HG02870 (cell line): ENCODE results near the gene TOM1L2.
"Not testable (repeated sequence)": the region's sequence is repeated elsewhere in the genome, so short reads cannot be mapped to it uniquely, and the experiment has no call there.

ENCODE experiments used
- ATAC-seq: cut with Tn5 transposase; IDR thresholded peaks from one replicate; pipeline ENCODE4 v1.9.1; 2021; ENCODE audit warnings: mild to moderate bottlenecking, moderate library complexity; ENCODE audit not compliant: unreplicated experiment

TOM1L2 gene

DNA sequence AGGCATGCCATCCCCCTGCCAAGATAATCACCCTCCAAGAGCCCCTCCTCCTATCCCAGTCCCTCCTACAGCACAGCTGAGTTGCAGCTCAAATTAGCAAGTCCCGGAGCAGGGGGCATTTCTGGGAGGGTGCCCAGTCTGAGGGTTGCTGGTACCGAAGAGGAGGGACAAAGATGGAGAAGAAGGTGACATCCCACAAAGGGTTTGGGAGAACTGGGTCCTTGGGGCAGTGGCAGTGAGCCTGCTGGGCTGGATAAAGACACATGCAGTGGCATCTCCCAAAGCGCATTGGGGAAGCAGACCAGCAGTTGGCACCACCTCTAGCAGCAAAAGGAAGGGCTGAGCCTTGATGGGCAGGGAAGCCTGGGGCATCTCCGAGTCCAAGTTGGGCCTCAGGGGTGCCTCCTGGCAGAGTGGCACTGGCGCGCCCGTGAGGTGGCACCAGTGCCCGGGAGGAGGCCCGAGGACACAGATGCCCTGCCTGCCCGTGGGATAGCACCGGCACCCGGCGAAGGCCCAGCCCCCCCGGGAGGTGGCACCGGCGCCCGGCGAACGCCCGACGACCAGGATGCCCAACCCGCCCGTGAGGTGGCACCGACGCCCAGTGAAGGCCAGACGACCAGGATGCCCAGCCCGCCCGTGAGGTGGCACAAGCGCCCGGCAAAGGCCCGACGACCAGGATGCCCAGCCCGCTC is 622 bp downstream of the TOM1L2 start:
- ATAC-seq: no peak

DNA sequence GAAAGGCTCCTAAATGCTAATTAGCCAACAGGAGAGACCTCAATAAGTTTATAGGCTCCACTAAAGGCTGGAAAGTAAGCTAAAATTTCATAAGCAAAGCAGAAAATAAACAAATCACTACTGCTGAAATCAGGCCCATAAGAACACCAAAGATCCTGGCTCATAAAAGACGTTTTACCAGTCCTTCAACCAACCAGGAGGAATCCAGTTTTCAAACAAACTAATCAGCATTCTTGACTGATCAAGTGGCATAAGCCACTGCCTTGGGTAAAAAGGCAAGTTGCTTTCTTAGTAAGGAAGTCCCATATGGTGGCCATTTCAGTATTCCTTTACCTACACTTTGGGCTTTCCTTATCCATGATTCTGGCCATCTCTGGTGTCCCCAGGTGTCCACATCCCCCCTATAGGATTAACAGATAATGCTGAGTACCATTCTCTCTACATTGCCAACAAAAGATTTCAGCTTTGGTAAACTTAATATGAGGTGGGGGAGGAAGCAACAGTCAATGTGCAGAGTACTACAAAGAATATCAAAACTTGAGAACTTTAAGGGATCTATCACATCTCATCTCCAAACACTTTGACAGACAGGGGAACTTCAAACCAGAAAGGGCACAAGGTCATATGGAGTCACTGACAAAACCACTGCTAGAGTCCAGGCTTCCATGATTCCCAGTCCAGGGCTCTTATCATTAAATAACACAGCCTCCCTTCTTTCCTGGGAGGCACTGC is 1.3 kb downstream of the TOM1L2 start:
- ATAC-seq: no peak

DNA sequence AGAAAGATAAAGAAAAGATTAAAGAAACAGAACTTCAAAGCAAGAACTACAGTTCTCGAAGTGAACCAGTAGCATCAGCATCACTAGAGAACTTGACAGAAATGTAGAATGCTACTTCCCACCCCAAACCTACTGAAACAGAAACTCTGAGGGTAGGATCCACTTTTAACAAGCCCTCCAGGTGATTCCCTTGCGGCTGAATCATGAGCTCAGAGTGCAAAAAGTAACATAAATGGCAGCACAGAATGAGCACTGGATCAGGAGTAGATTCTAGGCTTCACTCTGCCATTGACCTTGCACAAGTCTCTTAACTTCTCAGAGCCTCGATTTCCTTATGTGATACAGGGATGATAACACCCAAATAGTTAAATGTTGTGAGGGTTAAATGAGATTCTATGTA is 5.8 kb downstream of the TOM1L2 start:
- ATAC-seq: no peak

DNA sequence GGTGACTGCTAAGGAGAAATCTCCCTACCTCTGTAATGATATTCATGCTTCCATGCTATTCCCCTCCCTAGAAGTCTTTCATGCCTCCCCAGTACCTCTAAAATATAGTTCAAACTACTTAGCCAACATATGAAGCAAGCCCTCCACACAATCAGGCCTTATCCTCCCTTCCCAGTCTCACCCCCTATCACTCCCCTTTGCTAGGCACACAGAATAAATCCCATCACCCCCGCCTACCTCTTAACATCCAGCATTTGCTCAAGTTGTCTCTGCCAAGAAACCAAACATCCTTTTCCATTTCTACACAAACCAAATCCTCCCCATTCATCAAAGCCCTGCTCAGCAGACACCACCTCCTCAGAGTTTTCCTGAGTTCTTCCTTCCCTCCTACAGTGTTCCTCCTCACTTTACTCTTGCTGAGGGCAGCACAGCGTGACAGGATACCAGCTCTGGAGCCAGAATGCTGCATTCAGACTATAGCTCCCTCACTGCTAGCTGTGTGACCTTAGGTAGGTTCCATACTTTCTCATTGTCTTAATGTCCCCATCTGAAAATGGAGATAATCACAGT is 7.0 kb downstream of the TOM1L2 start:
- ATAC-seq: no peak

DNA sequence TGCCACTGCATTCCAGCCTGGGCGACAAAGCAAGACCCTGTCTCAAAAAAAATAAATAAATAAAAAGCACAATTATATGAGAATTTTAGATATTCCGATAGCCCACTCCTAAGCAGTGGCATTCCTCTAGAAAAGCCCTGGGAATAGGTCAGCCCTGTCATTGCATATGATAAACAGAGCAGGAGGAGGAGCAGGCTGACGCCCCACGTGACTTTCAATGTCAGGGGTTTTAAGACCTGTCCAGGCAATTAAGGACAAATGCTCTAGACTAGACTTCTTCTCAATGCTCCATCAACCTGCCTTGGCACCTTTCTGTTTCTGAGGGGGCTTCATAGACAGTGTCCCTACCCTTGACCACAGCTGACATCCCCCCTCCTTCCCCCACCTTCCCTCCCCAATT is 7.5 kb downstream of the TOM1L2 start:
- no peak for ATAC-seq

DNA sequence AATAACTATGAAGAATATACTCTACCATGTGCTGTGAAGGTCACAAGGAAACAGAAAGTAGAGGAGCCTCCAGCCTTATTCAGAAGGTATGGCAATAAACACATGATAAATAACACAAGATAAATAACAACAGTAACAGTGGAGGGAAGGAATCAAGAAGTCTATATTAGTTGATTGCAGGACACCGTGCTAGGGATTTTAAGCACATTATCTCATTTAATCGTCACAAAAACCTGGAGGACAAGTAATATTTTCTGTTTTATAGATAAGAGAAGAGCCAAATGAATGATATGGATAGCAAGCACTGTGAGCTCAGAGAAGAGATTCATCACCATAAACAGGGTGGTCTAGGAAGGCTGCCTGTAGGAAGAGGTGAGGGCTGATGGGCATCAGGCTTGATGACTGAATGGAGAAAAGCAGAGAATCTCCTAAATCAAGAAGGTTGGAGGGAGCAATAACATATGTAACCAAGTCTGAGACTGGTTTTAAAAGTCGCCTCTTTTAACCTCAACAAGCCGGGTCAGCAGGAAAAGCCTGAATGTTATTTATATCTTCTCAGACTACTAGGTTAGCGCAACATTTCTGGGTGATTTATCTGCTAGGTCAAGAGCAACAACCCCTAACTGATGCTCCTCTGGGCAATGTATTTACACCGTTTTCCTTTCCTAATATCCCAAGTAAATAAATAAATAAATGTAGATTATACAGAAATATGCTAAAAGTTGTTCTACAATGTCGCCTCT is 8.3 kb downstream of the TOM1L2 start:
- no peak for ATAC-seq

DNA sequence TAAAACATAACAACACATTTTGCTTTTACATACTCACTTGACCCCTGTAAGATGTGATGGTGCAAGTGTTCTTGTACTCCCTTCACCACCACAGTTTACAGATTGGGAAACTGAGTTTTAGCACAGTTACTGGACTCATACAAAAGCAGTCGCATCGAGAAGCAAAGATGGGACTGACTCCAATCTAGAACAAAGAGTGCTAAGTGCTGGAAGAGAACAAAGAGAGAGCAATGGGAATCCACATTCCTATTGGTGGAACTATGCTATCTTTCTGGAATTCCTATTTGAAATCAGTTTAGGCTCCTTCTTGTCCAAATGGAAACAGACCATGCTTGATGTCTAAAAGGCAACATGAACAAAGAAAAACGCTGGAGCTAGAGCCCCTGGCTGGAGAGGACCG is 9.1 kb downstream of the TOM1L2 start:
- ATAC-seq: no peak

DNA sequence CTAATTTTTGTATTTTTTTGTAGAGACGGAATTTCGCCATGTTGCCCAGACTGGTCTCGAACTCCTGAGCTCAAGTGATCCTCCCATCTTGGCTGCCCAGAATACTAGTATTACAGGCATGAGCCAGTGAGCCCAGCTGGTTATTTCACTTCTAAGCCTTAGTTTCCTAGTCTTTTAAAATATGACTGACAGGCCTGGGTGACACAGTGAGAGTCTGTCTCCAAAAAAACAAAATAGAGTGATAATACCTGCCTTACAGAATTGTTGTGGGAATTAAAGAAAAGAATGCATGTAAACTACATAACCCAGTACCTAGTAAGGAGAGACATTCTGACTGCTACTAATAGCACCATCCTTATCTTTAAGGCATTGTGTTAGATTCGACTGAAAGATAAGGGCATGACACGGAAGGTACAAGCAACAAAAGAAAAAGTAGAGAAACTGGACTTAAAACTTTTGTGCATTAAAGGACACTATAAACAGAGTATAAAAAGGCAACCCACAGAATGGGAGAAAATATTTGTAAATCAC is 11.6 kb downstream of the TOM1L2 start:
- no peak for ATAC-seq

DNA sequence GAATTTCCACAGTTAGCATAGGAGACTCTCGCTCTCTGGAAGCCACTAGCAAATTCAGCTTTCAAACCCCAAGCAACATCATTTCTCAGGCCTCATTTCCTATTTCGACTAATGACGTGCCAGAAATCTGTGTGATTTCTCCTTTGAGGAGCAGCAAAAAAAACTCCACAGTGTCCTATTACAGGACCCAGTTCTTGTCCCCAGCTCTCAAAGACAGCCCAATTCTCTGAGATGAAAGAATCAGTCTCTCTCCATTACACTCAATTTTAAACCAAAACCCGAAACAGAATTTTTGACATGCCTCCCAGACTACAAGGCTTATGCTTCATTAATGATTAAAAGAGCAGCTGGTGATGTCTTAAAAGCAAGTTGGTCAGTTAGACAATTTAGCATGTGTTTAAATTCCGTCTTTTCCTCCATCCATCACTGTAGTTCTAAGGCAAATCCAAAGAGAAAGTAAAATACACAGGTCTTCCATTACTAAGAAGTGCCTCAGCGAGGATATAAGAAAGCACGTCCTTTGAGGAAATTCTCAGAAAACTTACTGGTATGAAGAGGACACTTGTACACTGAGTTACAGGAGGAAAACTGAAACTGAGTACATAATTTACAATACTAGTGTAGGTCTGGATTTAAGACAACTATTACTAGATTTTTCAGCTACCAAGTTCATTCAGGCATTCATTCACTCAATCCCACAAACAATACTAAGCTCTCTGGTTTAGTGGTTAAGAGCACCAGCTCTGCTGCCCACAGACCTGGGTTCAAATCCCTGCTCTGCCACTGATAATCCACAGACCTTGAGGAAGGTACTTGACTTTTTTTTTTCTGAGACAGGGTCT is 12.5 kb downstream of the TOM1L2 start:
- no peak for ATAC-seq

DNA sequence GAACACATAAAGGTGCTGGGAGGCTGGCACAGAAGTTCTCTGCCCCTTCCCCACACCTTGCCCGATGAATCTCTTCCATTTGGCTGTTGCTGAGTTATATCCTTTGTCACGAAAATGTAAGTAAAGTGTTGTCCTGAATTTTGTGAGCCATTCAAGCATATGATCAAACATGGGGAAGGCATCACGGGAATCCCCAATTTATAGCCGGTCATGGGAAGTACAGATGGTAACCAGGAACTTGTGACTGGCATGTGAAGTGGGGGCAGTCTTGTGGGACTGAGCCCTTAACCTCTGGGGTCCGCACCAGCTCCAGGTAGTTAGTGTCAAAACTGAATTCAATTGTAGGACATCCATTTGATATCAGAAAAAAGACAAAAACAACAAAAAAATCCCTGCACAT is 13.2 kb downstream of the TOM1L2 start:
- ATAC-seq: no peak

DNA sequence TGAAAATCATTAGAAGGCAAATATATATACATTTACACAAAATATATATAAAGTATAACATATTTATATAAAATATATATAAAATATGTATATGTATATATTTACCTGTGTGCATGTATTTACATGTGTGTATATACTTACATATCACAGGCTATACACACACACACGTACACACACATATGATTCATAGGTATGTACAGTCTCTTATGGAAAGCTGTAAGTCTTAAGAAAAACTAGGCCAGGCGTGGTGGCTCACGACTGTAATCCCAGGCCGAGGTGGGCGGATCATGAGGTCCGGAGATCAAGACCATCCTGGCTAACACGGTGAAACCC is 14.7 kb downstream of the TOM1L2 start:
- no peak for ATAC-seq

DNA sequence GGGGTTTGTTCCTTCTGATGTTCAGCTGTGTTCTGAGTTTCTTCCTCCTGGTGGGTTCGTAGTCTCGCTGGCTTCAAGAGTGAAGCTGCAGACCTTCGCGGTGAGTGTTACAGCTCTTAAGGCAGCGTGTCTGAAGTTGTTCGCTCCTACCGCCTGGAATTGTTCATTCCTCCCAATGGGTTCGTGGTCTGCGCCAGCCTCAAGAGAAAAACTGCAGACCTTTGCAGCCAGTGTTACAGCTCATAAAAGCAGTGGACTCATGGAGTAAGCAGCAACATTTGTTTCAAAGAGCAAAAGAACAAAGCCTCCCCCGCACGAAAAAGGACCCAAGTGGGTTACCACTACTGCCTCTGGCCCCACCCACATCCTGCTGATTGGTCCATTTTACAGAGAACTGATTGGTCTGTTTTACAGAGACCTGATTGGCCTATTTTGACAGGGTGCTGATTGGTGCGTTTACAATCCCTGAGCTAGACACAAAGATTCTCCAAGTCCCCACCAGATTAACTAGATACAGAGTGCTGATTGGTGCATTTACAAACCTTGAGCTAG is 16.3 kb downstream of the TOM1L2 start:
- not testable (repeated sequence) for ATAC-seq

DNA sequence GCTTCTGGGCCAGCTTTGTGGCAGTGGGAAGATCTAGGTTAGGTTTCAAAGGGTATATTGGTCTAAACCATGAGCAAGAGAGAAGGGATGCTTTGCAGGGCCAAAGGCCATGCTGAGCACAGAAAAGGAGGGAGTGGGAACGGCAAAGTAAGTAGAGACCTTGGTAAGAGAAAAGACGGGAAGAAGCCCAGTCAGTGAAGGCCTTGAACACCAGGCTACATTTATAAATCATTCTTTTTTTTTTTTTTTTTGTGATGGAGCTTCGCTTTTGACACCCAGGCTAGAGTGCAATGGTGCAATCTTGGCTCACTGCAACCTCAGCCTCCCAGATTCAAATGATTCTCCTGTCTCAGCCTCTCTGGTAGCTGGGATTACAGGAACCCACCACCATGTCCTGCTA is 18.1 kb downstream of the TOM1L2 start:
- no peak for ATAC-seq

DNA sequence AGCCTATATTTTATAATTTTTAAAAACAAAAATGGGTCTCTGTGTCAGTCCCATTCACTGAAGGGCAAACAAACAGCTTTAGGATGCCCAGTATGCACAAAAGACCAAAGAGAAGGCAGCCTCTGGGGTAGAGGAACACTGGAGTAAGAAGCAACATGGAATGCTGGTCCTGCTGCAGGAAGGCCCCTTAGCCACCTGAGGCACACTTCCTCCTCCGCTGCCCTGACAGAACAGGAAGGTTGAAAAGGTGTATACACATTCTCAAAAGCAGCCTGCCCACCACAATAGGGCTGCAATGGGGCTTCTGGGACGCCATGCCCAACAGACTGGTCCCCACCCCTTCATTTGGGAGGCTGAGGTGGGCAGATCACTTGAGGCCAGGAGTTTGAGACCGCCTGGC is 19.5 kb downstream of the TOM1L2 start:
- ATAC-seq: no peak

DNA sequence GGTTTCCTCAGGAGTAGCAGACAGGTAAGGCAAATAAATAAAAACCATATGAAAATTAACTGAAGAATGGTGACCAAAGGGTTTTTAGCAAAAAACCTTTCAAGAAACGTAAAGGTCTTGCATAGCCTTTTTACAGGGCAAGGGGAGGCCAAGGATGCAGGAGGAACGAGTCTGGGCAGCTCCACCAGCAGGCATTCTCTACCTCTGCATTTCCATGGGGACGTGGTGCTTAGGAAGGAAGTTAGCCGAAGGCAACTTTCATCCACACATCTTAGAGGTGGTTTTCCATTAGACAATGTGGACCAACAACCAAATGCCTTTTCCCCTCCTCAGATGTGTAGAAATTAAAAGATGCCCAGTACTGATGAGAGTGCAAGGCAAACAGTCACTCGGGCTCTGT is 20.7 kb downstream of the TOM1L2 start:
- ATAC-seq: no peak

DNA sequence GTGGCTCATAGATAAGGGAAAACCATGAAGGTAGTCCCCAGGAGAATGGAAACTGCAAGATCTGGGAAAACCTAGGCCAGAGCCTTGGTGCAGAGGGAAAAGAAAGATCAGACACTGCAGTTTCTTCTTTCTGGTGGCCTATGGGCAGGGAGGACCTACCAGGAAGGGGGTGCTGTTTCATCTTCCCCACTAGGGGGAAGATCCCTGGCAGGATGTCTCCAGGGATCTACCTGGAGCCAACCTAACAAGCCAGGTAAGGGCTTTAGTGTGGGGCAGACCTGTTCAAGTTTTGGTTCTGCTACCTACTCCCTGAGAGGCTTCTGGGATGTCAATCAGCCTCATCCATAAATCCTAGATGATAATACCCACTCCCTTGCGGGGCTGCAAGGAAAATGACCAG is 21.4 kb downstream of the TOM1L2 start:
- ATAC-seq: no peak

DNA sequence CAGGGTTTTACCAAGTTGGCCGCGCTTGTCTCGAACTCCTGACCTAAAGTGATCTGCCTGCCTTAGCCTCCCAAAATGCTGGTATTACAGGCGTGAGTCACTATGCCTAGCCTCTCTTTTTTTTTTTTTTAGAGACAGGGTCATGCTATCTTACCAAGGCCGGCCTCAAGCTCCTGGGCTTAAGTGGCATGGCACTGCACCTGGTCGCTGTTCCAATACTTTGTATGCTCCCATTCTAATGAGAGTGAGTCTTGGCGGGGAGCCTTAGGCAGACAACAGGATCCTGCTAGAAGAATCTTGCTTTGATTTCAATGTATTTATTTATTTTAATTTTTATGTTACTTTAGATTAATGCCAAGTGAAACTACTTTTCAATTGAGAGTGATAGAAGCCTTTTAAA is 21.9 kb downstream of the TOM1L2 start:
- no peak for ATAC-seq

DNA sequence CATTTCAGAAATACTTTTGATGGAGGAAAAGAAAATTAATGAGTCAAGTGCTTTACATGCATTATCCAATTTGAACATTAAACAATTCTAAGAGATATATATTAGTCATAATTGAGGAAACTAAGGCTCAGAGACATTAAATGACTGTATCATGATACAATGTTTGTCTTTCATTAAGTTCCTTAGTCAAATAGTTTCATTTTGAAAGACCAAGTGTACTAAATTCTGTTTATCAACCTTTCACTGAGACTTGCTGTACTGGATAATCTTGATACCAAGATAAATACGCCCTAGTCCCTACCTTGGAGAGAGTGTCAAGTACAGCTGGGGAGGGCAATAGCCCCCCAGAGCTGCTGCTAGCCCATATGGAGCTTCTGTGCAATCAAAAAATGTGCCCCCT is 24.2 kb downstream of the TOM1L2 start:
- no peak for ATAC-seq

DNA sequence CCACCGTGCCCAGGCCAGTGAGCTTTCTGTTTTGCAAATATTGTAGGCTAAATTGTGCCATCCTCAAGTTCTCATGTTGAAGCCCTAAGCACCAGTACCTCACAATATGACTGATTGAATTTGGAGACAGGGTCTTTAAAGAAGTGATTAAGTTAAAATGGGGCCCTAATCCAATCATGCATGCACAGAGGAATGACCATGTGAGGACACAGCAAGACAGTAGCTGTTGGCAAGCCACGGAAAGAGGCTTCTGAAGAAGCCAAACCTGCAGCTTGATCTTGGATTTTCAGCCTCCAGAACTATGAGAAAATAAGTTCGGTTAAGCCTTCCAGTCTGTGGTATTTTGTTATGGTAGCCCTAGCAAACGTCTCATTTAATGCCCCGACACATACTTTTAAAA is 24.9 kb downstream of the TOM1L2 start:
- no peak for ATAC-seq

DNA sequence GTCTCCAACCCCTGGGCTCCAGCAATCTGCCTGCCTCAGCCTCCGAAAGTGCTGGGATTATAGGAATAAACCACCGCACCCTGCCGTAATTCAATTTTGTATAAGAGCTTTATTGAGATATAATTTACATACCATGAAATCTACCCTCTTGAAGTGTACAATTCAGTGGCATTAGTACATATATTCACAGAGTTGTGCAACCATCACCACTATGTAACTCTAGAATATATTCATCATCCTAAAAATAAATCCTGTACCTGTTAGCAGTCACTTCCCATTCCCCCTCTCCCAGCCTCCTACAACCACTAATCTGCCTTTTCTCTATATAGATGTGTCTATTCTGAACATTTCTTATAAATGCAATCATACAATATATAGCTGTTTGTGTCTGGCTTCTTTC is 26.1 kb downstream of the TOM1L2 start:
- ATAC-seq: no peak
